Brain microvascular endothelial cell (primary cell): ENCODE measurements around the gene GNPDA1.

Experiments used
- DNase-seq: peaks from one replicate; pipeline ENCODE4 v3.0.0-alpha.2; 2020
- H3K27ac ChIP-seq: fragments of 250-450 bp; sonication (Bioruptor Pico); 2 replicates; pipeline ENCODE4 v1.5.1; 2020; ENCODE audit warnings: mild to moderate bottlenecking, moderate library complexity
- H3K27me3 ChIP-seq: fragments of 250-450 bp; sonication (Bioruptor Pico); replicated peaks from 2 replicates; pipeline ENCODE4 v1.5.1; 2020; ENCODE audit warnings: mild to moderate bottlenecking
- H3K36me3 ChIP-seq: fragments of 250-450 bp; sonication (Bioruptor Pico); replicated peaks from 2 replicates; pipeline ENCODE4 v1.5.1; 2020; ENCODE audit warnings: mild to moderate bottlenecking
- H3K4me3 ChIP-seq: 2 replicates; pipeline ENCODE4 v1.5.1; 2011; ENCODE audit warnings: low read depth, mild to moderate bottlenecking, control low read depth, low read length, moderate library complexity
- CTCF ChIP-seq: IDR thresholded peaks from 2 replicates; pipeline ENCODE4 v1.5.1; 2011; ENCODE audit warnings: low read depth, mild to moderate bottlenecking, moderate library complexity, low read length, control low read depth, inconsistent platforms; ENCODE audit errors: missing control alignments
- in situ Hi-C: cut with HindIII; loops from 2 replicates; pipeline ENCODE4 v1.10.0; 2017; ENCODE audit warnings: low sequenced_read_pairs, low pct_ligation_motif_present

GNPDA1 gene

GRCh38 chr5:142016556-142016955 is 3.7 kb upstream of the GNPDA1 start:
- Histone ChIP-seq H3K4me3 (no peak overlapping the region), H3K27ac (no peak overlapping the region), H3K27me3 (no peaks in the 10 kb centered on the region), H3K36me3 (no peaks in the 10 kb centered on the region)
- TF ChIP-seq CTCF, result no peak
- DNase-seq, result no peak
- in situ Hi-C loops, result no loop called here

GRCh38 chr5:142015781-142016533 is 3.1 kb upstream of the GNPDA1 start:
- no peak for DNase-seq
- TF ChIP-seq CTCF, result no peak
- peak overlapping the region; percentile 7 for H3K27ac ChIP-seq
- no peaks in the 10 kb centered on the region for H3K27me3 ChIP-seq
- H3K4me3 ChIP-seq, result no peak overlapping the region
- no peaks in the 10 kb centered on the region for H3K36me3 ChIP-seq
- in situ Hi-C loops, result no loop called here

- TF ChIP-seq CTCF, result peak; percentile 37
- in situ Hi-C loops, result no loop called here
- Histone ChIP-seq H3K27me3 (no peaks in the 10 kb centered on the region), H3K36me3 (no peaks in the 10 kb centered on the region), H3K4me3 (no peak overlapping the region), H3K27ac (no peak overlapping the region)
- no peak for DNase-seq
These were observed 2.2 kb upstream of the GNPDA1 start for GRCh38 chr5:142014911-142015584.

GRCh38 chr5:142013734-142014521 is 1.1 kb upstream of the GNPDA1 start:
- in situ Hi-C loops, result no loop called here
- no peaks in the 10 kb centered on the region for H3K27me3 ChIP-seq
- TF ChIP-seq CTCF, result no peak
- no peak overlapping the region for H3K27ac ChIP-seq
- no peak for DNase-seq
- H3K36me3 ChIP-seq, result no peaks in the 10 kb centered on the region
- H3K4me3 ChIP-seq, result no peak overlapping the region

- no peaks in the 10 kb centered on the region for H3K27me3 ChIP-seq
- no peaks in the 10 kb centered on the region for H3K36me3 ChIP-seq
- TF ChIP-seq CTCF, result peak; percentile 72
- DNase-seq, result no peak
- peak overlapping the region; percentile 79 for H3K4me3 ChIP-seq
- in situ Hi-C loops, result no loop called here
- peak overlapping the region; percentile 51 for H3K27ac ChIP-seq
These were observed 541 bp downstream of the GNPDA1 start for GRCh38 chr5:142012186-142012785.
